ENCODE measurements around the gene ATP9B.

ATP9B gene

GRCh38 chr18:79334496-79335233, 265.5 kb downstream of the ATP9B start:
- H3K4me3 ChIP-seq (ENCODE audit: low read length): no peak overlapping the region
- TF ChIP-seq ZNF274 (IDR thresholded peaks at IDR 0.05; ENCODE audit: low read depth, low read length): no peak

DNA sequence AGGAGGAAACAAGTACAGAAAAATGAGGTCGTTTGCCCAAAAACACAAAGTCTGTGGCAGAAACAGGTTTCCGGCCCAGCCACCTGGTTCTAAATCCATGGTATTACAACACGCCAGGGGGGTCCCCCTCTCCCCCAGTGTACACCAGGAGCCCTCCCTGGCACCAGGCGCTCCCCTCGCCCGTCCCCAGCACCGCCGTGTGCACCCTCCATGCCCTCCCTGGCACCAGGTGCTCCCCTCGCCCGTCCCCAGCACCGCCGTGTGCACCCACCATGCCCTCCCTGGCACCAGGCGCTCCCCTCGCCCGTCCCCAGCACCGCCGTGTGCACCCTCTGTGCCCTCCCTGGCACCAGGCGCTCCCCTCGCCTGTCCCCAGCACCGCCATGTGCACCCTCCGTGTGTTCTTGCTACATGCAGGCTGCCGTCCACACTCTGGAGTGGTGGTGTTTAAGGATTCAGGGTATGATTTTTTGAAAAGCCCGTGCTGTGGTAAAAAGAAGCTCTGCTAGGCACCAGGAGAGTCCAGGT, 266.7 kb downstream of the ATP9B start:
- H3K4me3 ChIP-seq (ENCODE audit: low read length): no peak overlapping the region
- no peak for TF ChIP-seq ZNF274 (IDR thresholded peaks at IDR 0.05; ENCODE audit: low read depth, low read length)

DNA sequence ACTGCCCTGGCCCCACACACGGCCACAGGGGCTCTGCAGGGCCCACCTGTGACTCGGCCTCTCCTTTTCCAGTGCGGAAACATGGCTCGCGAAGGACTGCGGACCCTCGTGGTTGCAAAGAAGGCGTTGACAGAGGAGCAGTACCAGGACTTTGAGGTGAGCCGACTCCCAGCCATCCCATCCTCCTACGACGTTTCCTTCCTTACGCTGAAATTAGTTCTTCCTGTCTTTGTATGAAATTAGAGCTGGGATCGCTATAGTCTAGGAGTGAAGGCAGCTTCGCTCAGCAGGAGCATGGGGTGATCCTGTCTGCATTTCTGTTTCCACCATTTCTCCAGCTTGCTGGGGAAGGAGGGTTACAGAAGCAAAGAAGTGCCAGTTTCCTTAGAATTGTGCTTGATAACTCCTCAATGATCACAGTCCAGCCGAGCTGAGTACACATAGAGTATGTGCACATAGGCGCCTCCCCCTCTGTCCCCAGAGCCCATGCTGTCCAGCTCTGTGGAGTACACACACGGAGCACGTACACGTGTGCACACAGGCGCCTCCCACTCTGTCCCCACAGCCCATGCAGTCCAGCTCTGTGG, 267.5 kb downstream of the ATP9B start:
- TF ChIP-seq ZNF274 (IDR thresholded peaks at IDR 0.05; ENCODE audit: low read depth, low read length): no peak
- no peak overlapping the region for H3K4me3 ChIP-seq (ENCODE audit: low read length)

DNA sequence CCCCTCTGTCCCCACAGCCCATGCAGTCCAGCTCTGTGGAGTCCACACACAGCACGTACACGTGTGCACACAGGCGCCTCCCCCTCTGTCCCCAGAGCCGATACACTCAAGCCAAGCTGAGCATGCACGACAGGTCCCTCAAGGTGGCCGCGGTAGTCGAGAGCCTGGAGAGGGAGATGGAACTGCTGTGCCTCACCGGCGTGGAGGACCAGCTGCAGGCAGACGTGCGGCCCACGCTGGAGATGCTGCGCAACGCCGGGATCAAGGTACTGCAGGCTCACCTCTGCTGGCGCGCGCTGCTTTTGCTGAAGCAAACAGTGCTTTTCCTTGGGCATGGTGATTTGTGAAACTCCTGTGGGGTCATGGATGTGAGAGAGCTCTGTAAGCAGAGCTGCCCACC, 268.0 kb downstream of the ATP9B start:
- no peak for TF ChIP-seq ZNF274 (IDR thresholded peaks at IDR 0.05; ENCODE audit: low read depth, low read length)
- no peak overlapping the region for H3K4me3 ChIP-seq (ENCODE audit: low read length)

- no peak for TF ChIP-seq ZNF274 (IDR thresholded peaks at IDR 0.05; ENCODE audit: low read depth, low read length)
- H3K4me3 ChIP-seq (ENCODE audit: low read length): no peak overlapping the region
These were observed 268.4 kb downstream of the ATP9B start for GRCh38 chr18:79337620-79338019.

- no peak for TF ChIP-seq ZNF274 (IDR thresholded peaks at IDR 0.05; ENCODE audit: low read depth, low read length)
- H3K4me3 ChIP-seq (ENCODE audit: low read length): no peak overlapping the region
These were observed 270.1 kb downstream of the ATP9B start for GRCh38 chr18:79339094-79339908.

- H3K4me3 ChIP-seq (ENCODE audit: low read length): no peak overlapping the region
- no peak for TF ChIP-seq ZNF274 (IDR thresholded peaks at IDR 0.05; ENCODE audit: low read depth, low read length)
These were observed 274.5 kb downstream of the ATP9B start for GRCh38 chr18:79343567-79344207.

DNA sequence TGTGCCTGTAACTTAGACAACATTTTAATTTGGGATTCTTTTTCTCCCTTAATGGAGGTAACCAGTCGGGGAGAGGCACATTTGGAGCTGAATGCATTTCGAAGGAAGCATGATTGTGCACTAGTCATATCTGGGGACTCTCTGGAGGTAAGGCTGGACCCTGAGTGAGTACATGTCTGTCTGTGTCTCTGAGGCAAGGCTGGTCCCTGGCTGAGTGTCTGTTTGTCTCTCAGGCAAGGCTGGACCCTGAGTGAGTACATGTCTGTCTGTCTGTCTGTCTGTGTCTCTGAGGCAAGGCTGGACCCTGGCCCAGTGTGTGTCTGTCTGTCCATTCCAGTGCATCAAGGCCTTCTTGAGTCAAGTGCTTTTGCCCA, 275.0 kb downstream of the ATP9B start:
- H3K4me3 ChIP-seq (ENCODE audit: low read length): no peak overlapping the region
- no peak for TF ChIP-seq ZNF274 (IDR thresholded peaks at IDR 0.05; ENCODE audit: low read depth, low read length)

DNA sequence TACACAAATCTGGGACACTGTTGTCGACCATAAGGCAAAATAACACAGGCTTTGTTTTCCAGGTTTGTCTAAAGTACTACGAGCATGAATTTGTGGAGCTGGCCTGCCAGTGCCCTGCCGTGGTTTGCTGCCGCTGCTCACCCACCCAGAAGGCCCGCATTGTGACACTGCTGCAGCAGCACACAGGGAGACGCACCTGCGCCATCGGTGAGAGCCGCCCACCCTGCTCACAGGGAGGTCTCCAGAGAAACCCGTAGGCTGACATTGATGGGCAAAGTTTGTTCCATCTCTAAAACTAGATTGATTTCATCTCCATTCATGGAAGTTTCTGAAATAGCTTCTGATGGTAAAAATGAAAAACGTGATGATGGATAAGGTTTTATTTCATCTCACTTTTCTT, 276.2 kb downstream of the ATP9B start:
- H3K4me3 ChIP-seq (ENCODE audit: low read length): no peak overlapping the region
- no peak for TF ChIP-seq ZNF274 (IDR thresholded peaks at IDR 0.05; ENCODE audit: low read depth, low read length)

DNA sequence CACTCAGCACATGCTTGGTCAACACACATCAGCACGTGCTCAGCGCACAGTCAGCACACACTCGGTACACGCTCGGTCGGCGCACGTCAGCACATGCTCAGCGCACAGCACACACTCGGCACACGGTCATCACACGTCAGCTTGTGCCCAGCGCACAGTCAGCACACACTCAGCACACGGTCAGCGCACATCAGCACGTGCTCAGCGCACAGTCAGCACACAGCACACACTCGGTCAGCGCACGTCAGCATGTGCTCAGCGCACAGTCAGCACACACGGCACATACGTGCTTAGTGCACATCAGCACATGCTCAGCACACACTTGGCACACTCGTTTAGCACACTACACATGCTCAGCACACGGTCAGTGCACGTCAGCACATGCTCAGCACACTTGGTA, 276.8 kb downstream of the ATP9B start:
- no peak overlapping the region for H3K4me3 ChIP-seq (ENCODE audit: low read length)

DNA sequence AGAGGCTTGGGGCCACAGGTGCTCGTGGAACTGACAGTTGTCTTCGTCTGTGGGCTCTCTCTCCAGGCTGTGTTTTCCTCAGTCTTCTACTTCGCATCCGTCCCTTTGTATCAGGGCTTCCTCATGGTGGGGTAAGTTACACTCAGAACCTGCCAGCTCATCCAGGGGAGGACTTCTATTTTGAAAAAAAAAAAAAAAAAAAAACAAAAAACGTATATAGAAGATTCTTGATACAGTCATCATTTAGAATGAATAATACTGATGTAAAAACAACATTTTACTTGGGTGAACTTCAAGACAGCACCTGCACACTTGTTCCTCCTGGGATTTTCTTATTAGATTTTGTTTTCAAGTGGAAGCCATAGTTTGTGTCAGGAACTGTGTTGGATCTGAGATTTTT, 278.9 kb downstream of the ATP9B start:
- no peak for TF ChIP-seq ZNF274 (IDR thresholded peaks at IDR 0.05; ENCODE audit: low read depth, low read length)

More for the DNA sequence above, 276.8 kb downstream of the ATP9B start:
- TF ChIP-seq ZNF274 (IDR thresholded peaks at IDR 0.05; ENCODE audit: low read depth, low read length): no peak

DNA sequence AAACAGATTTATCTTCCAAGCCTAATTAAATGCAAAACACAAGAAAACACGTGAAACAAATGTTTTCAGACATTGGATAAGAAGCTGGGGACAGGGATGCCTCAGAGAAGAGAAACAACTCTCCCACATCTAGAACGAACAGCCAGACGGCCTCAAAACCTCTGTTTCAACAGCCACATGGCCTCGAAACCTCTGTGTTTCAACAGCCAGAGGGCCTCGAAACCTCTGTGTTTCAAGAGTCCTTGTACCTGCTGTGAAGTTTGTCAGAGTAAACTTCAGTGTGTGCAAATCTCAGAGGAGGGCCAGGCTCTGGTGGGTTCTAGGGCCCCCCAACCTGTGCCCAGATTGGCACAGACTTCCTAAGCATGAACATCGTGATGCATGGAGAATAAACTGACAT, 283.2 kb downstream of the ATP9B start:
- no peak overlapping the region for H3K4me3 ChIP-seq (ENCODE audit: low read length)
- no peak for TF ChIP-seq ZNF274 (IDR thresholded peaks at IDR 0.05; ENCODE audit: low read depth, low read length)

More for the DNA sequence above, 278.9 kb downstream of the ATP9B start:
- no peak overlapping the region for H3K4me3 ChIP-seq (ENCODE audit: low read length)

GRCh38 chr18:79353267-79353666, 284.1 kb downstream of the ATP9B start:
- no peak for TF ChIP-seq ZNF274 (IDR thresholded peaks at IDR 0.05; ENCODE audit: low read depth, low read length)
- H3K4me3 ChIP-seq (ENCODE audit: low read length): no peak overlapping the region

- TF ChIP-seq ZNF274 (IDR thresholded peaks at IDR 0.05; ENCODE audit: low read depth, low read length): no peak
- H3K4me3 ChIP-seq (ENCODE audit: low read length): no peak overlapping the region
These were observed 285.2 kb downstream of the ATP9B start for GRCh38 chr18:79354350-79354749.

Data from GM08714 (cell line).